AG09319 (cell line): ENCODE data around the gene CACNA2D3.

Source experiments
- DNase-seq: peaks from one replicate; pipeline ENCODE4 v3.0.0-alpha.2; 2010; ENCODE audit warnings: low read depth; ENCODE audit errors: extremely low read depth
- TF ChIP-seq, protein P1 (sequence below): IDR thresholded peaks from 2 replicates; pipeline ENCODE4 v1.5.1; 2011; ENCODE audit warnings: low read depth, mild to moderate bottlenecking, inconsistent platforms, low read length, moderate library complexity

Gene CACNA2D3

DNA sequence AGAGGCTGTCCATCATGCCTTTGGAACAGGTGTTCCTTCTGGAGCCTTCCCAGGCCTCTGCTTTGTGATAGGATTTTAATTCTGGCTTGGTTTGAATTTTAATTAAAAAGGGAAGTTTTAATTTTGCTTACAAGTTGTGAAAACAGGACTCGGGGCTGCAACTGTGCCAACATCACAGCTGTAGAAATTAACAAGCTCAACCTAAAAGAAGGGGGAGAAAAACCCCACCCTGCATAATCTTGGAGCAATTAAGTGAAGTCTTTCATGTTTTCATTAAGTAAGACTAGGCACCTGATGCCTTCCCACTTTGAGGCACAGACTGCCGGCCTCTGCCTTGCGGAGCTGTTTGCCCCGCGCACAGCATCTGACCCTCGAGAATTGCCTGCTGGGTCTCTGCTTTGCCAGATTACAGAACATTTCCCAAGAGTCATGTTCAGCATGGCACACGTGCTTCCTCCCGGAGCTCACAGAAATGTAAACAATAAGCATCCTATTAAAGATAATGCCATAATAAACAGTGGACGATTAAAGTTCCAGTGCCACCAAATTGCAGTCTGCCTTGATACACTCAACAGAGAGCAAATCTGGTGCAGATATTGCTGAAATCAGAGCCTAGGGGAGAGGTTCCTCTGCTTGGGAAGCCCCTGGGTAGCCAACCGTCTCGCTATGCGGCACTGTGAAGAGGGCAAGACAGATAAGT is 441.3 kb downstream of the CACNA2D3 start:
- TF ChIP-seq, protein P1, sequence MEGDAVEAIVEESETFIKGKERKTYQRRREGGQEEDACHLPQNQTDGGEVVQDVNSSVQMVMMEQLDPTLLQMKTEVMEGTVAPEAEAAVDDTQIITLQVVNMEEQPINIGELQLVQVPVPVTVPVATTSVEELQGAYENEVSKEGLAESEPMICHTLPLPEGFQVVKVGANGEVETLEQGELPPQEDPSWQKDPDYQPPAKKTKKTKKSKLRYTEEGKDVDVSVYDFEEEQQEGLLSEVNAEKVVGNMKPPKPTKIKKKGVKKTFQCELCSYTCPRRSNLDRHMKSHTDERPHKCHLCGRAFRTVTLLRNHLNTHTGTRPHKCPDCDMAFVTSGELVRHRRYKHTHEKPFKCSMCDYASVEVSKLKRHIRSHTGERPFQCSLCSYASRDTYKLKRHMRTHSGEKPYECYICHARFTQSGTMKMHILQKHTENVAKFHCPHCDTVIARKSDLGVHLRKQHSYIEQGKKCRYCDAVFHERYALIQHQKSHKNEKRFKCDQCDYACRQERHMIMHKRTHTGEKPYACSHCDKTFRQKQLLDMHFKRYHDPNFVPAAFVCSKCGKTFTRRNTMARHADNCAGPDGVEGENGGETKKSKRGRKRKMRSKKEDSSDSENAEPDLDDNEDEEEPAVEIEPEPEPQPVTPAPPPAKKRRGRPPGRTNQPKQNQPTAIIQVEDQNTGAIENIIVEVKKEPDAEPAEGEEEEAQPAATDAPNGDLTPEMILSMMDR = no peak
- no peak for DNase-seq

DNA sequence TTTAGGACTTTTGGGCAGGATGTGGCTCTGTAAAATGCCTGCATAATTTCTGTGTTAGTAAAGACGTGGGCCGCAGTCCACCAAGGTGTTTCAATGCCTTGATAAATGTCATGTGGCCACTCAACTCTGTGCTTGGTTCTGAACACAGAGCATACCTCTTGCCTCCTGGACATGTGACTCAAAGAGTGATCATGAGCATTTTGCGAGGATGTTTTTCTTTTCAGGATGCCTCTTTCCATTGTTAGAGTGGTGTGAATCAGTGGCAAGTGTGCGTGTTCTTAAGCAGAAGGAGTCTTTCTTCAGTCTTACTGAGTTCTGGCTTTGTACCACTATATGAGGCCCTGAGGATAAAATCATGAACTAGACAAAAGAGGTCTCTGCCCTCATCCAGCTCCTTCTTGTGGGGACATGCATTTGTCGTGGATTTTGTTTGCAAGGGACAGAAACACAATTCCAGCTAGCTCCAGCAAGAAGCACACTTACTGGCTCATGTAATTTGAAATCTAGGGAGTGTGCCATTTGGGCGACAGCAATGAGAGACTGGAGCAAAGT is 442.1 kb downstream of the CACNA2D3 start:
- TF ChIP-seq, protein P1 = no peak
- DNase-seq = no peak

DNA sequence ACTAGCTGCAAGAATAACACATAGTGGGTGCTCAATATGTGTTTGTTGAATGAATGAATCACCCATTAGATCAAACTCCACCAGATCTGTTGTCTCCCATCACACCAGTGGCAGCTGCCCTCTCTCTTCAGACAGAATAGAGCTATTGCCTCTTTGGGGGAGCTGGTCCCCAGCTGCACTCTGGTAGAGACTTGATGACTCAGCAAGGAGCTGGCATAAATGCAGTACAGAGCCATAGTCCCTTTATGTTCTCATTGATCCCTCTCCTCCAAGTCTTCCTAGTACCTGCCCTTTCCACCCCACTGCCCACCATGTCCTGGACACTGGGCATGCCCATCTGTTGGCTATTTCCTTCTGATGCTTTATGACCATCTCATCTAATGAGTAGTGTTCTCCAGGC is 443.6 kb downstream of the CACNA2D3 start:
- TF ChIP-seq, protein P1 = no peak

DNA sequence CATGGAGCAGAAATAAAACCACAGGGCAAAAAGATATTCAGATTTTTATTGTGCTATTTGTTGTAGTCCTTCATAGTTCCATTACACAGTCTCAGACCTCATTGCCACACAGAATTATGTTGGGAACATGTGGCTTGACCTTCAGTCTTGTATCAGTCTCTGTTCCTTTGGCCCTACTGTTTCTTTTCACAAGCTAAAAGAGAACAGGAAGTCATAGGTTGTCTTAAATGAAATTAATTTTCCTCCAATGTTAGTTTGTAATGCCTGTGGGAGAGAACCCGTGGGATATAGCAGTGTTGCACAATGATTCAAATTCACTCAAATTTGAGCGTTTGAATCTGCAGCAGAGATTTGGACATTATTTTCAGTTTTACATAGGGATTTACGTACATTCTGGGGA is 445.6 kb downstream of the CACNA2D3 start:
- no peak for DNase-seq
- TF ChIP-seq, protein P1 = no peak

More for the DNA sequence above, 443.6 kb downstream of the CACNA2D3 start:
- DNase-seq = no peak

DNA sequence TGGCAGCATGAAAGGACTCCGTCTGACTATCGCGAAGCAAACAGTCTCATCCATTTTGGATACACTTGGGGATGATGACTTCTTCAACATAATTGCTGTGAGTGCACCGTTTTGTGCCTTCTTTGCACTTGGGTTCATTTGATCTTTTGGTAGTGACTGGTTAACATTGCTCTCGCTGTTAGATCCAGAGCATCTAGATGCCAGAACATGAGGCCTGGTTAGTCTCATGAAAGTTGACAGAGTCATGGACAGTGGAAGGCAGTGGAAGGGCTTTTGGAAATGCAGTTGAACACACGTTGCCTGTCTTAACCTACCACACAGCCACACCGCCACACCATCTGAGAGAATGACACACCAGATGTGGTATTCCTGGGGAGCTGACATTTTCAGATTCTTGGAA is 447.7 kb downstream of the CACNA2D3 start:
- no peak for DNase-seq
- TF ChIP-seq, protein P1 = no peak

DNA sequence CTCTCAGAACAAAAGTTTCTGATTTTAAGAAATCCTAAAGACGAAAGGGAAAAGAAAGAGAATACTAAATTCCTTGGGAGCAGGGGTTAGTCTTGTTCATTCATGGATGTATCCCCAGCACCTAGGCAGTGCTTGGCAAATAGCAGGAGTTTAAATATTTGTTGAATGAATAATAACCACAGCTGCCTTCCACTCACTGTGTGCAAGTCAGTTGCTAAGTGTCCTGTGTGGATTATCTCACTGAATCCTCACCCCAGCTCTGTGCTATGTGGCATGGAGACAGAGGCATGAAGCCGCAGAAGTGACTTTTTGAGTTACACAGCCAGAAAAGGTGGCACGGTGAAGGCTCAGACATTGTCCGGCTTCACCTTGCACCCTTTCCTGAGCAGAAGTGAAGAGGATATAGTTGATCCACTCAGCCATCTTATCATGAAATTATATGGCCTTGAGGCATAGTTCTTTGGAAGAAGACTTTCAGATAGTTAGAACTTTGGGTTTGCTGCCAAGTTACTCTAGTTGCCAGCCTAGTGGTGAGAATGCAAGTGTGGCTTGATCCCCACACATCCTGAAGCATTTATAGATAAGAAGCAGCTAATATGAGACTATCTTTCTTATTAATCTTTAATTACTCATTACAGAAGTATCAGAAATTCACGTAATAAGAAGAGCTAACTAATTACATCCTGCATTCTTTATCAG is 450.0 kb downstream of the CACNA2D3 start:
- DNase-seq = no peak

More for the DNA sequence above, 450.0 kb downstream of the CACNA2D3 start:
- TF ChIP-seq, protein P1 = no peak
